ENCODE results near the gene ERBB4.
"Not testable (repeated sequence)": the region's sequence is repeated elsewhere in the genome, so short reads cannot be mapped to it uniquely, and the experiment has no call there.

The ERBB4 gene

GRCh38 chr2:212135739-212136138, 402.9 kb downstream of the ERBB4 start:
- H3K36me3 ChIP-seq (replicated peaks) = no peaks in the 10 kb centered on the region
- no peaks in the 10 kb centered on the region for H3K9me3 ChIP-seq
- H3K4me1 ChIP-seq = no peaks in the 10 kb centered on the region
- no peak overlapping the region for H3K4me3 ChIP-seq
- H3K27me3 ChIP-seq (ENCODE audit: low read depth) = no peaks in the 10 kb centered on the region
- no peak for DNase-seq (ENCODE audit: low spot score in 2 of 2)
- in situ Hi-C loops (cut with MboI; ENCODE audit: low sequenced_read_pairs) = no loop called here

DNA sequence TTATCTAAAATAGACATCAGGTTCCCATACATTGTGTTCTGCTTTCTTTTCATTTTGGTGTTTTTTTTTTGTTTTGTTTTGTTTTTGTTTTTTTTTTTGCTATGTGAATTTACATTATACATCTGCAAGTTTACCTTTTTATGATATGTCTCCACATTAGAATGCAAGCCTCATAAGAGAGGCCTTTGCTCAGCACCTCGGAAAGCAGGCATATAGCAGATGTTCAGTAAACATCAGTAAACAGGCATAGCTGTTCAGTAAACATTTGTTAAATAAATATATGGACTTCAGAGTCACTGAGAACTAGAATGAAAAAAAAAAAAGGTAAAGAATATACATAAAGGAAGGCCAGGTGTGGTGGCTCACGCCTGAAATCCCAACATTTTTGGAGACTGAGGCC, 405.3 kb downstream of the ERBB4 start:
- no peaks in the 10 kb centered on the region for H3K36me3 ChIP-seq (replicated peaks)
- no peaks in the 10 kb centered on the region for H3K4me1 ChIP-seq
- DNase-seq (ENCODE audit: low spot score in 2 of 2) = no peak
- in situ Hi-C loops (cut with MboI; ENCODE audit: low sequenced_read_pairs) = no loop called here
- H3K27me3 ChIP-seq (ENCODE audit: low read depth) = no peaks in the 10 kb centered on the region
- H3K4me3 ChIP-seq = no peak overlapping the region
- no peaks in the 10 kb centered on the region for H3K9me3 ChIP-seq

- no peak for DNase-seq (ENCODE audit: low spot score in 2 of 2)
- Histone ChIP-seq H3K4me1 (peaks cover 6% of the 10 kb centered on the region), H3K4me3 (no peak overlapping the region), H3K27me3 (ENCODE audit: low read depth) (no peaks in the 10 kb centered on the region), H3K9me3 (no peaks in the 10 kb centered on the region), H3K36me3 (replicated peaks) (no peaks in the 10 kb centered on the region)
- in situ Hi-C loops (cut with MboI; ENCODE audit: low sequenced_read_pairs) = no loop called here
These were observed 414.0 kb downstream of the ERBB4 start for GRCh38 chr2:212124598-212124997.

DNA sequence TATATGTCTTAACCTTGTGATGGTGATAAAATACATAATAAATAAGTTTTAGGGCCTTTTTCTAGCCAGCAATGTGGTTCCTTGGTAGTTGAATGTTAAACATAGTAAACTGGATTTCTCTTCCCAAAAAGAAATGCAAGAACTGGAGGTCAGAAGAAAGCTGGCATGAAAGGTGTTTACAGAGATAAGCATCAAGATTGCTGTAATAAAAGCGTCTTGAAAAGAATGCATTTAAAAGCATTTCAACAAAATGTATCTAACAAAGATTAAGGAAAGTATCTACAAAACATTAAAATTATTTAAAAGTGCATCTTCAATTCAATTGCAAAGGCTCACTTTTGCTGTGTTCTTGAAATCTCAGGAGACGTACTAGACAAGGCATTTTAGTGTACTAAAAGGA, 419.0 kb downstream of the ERBB4 start:
- H3K4me1 ChIP-seq = peaks cover 18% of the 10 kb centered on the region
- H3K27me3 ChIP-seq (ENCODE audit: low read depth) = no peaks in the 10 kb centered on the region
- H3K9me3 ChIP-seq = no peaks in the 10 kb centered on the region
- no peak overlapping the region for H3K4me3 ChIP-seq
- no peaks in the 10 kb centered on the region for H3K36me3 ChIP-seq (replicated peaks)
- DNase-seq (ENCODE audit: low spot score in 2 of 2) = peak in 1 of 2 experiments; percentile 69
- in situ Hi-C loops (cut with MboI; ENCODE audit: low sequenced_read_pairs) = no loop called here

DNA sequence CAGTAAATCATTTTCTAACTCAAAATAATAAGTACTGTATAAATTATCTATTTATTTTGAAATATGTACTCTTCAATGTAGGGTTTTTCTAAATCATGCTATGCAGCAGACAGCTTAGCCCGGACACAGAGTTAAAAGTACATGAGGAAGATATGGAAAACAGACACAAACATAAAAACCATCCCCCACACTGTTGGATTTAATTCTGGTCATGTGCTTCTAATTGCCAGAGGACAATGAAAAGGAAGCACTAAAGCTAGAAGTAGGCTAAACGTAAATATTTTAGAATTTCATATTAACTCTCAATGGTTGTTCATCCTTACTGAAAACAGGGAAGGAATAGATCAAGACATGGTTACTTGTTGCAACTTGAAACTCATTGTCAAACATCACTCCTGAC, 420.7 kb downstream of the ERBB4 start:
- no peak for DNase-seq (ENCODE audit: low spot score in 2 of 2)
- no peak overlapping the region for H3K4me3 ChIP-seq
- H3K27me3 ChIP-seq (ENCODE audit: low read depth) = no peaks in the 10 kb centered on the region
- no peaks in the 10 kb centered on the region for H3K36me3 ChIP-seq (replicated peaks)
- H3K9me3 ChIP-seq = no peaks in the 10 kb centered on the region
- peaks cover 18% of the 10 kb centered on the region for H3K4me1 ChIP-seq
- in situ Hi-C loops (cut with MboI; ENCODE audit: low sequenced_read_pairs) = no loop called here

- H3K27me3 ChIP-seq (ENCODE audit: low read depth) = no peaks in the 10 kb centered on the region
- in situ Hi-C loops (cut with MboI; ENCODE audit: low sequenced_read_pairs) = no loop called here
- no peak overlapping the region for H3K4me3 ChIP-seq
- no peaks in the 10 kb centered on the region for H3K9me3 ChIP-seq
- no peak for DNase-seq (ENCODE audit: low spot score in 2 of 2)
- H3K4me1 ChIP-seq = peaks cover 11% of the 10 kb centered on the region
- no peaks in the 10 kb centered on the region for H3K36me3 ChIP-seq (replicated peaks)
These were observed 424.1 kb downstream of the ERBB4 start for GRCh38 chr2:212114489-212114888.

GRCh38 chr2:212112401-212112800, 426.2 kb downstream of the ERBB4 start:
- H3K4me1 ChIP-seq = no peaks in the 10 kb centered on the region
- H3K27me3 ChIP-seq (ENCODE audit: low read depth) = no peaks in the 10 kb centered on the region
- H3K4me3 ChIP-seq = no peak overlapping the region
- in situ Hi-C loops (cut with MboI; ENCODE audit: low sequenced_read_pairs) = no loop called here
- no peaks in the 10 kb centered on the region for H3K9me3 ChIP-seq
- no peaks in the 10 kb centered on the region for H3K36me3 ChIP-seq (replicated peaks)
- no peak for DNase-seq (ENCODE audit: low spot score in 2 of 2)

DNA sequence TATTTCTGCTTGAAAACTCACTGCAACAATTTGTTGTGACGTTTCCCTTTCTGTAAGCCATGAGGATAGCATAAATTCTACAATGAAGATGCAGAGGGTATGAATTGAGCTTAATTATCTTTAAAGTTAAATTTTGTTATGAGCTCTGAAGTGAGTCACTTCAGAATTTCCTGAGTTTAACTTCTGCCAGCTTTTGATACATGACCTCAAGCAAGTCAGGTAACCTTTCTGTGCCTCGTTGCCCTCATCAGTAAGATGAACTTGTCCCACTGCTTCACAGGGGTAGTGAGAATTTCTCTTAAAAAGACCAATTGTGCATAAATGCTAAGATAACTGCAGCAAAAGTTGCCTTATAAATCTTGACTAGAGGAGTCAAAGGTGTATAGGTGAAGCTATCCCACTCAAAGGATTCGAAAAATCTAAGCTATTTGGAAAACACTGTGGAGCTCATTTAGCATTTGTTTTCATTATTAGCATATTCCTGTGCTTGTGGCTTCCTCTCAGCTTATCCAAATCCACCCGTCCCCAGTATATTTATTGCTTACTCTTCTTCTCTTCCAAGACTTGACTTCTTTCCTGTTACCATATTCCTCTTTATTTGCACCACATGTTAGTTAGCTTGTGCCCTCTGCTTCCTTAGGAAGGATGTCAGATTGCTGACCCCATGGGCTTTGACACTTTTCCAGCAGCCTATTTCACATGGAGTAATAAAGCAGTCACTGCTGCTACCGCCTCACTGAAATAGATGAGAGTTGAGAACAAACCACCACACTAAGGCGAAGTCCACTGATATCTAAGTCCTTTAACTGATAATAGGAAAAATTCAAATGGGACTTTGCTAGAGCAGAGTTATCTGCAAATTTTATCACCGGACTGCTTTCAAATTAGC, 428.6 kb downstream of the ERBB4 start:
- Histone ChIP-seq H3K36me3 (replicated peaks) (no peaks in the 10 kb centered on the region), H3K9me3 (peaks cover 7% of the 10 kb centered on the region)

GRCh38 chr2:212109217-212109616, 429.4 kb downstream of the ERBB4 start:
- DNase-seq (ENCODE audit: low spot score in 2 of 2) = no peak
- in situ Hi-C loops (cut with MboI; ENCODE audit: low sequenced_read_pairs) = no loop called here
- H3K9me3 ChIP-seq = peaks cover 7% of the 10 kb centered on the region
- no peaks in the 10 kb centered on the region for H3K4me1 ChIP-seq
- H3K4me3 ChIP-seq = no peak overlapping the region
- H3K27me3 ChIP-seq (ENCODE audit: low read depth) = no peaks in the 10 kb centered on the region
- no peaks in the 10 kb centered on the region for H3K36me3 ChIP-seq (replicated peaks)

More for the DNA sequence above, 428.6 kb downstream of the ERBB4 start:
- H3K27me3 ChIP-seq (ENCODE audit: low read depth) = no peaks in the 10 kb centered on the region
- no peak overlapping the region for H3K4me3 ChIP-seq
- H3K4me1 ChIP-seq = no peaks in the 10 kb centered on the region
- in situ Hi-C loops (cut with MboI; ENCODE audit: low sequenced_read_pairs) = no loop called here
- no peak for DNase-seq (ENCODE audit: low spot score in 2 of 2)

DNA sequence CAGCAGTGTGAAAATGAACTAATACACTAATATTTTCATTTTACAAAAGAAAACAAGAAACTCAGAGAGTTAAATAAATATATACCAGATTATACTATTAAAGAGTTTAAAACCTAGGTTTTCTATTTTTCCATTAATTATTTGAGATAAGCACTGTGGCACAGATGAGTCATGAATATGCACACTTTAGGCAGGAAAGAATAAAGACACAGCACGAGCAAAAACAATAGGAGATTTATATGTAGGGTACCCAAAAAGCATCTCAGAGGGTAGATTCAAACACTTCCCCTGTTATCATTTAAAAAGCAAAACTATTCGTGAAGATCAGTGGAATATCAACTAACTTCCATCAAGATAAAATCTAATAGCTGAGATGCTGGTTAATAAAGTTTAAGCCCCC, 430.6 kb downstream of the ERBB4 start:
- no peaks in the 10 kb centered on the region for H3K36me3 ChIP-seq (replicated peaks)
- peaks cover 7% of the 10 kb centered on the region for H3K9me3 ChIP-seq
- no peaks in the 10 kb centered on the region for H3K27me3 ChIP-seq (ENCODE audit: low read depth)
- no peak for DNase-seq (ENCODE audit: low spot score in 2 of 2)
- in situ Hi-C loops (cut with MboI; ENCODE audit: low sequenced_read_pairs) = no loop called here
- no peaks in the 10 kb centered on the region for H3K4me1 ChIP-seq
- no peak overlapping the region for H3K4me3 ChIP-seq

GRCh38 chr2:212107014-212107413, 431.6 kb downstream of the ERBB4 start:
- no peak for DNase-seq (ENCODE audit: low spot score in 2 of 2)
- Histone ChIP-seq H3K27me3 (ENCODE audit: low read depth) (no peaks in the 10 kb centered on the region), H3K4me3 (no peak overlapping the region), H3K9me3 (peaks cover 7% of the 10 kb centered on the region), H3K36me3 (replicated peaks) (no peaks in the 10 kb centered on the region), H3K4me1 (no peaks in the 10 kb centered on the region)
- in situ Hi-C loops (cut with MboI; ENCODE audit: low sequenced_read_pairs) = no loop called here

DNA sequence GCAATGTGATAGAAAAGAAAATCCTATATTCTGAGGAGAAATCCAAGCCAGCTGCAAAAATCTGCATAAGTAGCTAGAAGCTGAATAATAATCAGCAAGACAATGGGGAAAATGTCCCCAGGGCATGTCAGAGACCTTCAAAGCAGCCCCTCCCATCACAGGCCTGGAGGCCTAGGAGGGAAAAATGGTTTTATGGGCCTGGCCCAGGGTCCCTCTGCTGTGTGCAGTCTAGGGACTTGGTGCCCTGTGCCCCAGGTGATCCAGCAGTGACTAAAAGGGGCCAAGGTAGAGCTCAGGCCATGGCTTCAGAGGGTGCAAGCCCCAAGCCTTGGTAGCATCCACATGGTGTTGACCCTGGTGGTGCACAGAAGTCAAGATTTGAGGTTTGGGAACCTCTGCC, 432.1 kb downstream of the ERBB4 start:
- DNase-seq (ENCODE audit: low spot score in 2 of 2) = peak in 1 of 2 experiments; percentile 17
- H3K9me3 ChIP-seq; H3K36me3 ChIP-seq (replicated peaks); H3K4me3 ChIP-seq; H3K27me3 ChIP-seq (ENCODE audit: low read depth); in situ Hi-C loops (cut with MboI; ENCODE audit: low sequenced_read_pairs); H3K4me1 ChIP-seq: not testable (repeated sequence)

- Histone ChIP-seq H3K9me3 (no peaks in the 10 kb centered on the region), H3K4me1 (no peaks in the 10 kb centered on the region), H3K4me3 (no peak overlapping the region), H3K27me3 (ENCODE audit: low read depth) (no peaks in the 10 kb centered on the region), H3K36me3 (replicated peaks) (no peaks in the 10 kb centered on the region)
- DNase-seq (ENCODE audit: low spot score in 2 of 2) = no peak
- in situ Hi-C loops (cut with MboI; ENCODE audit: low sequenced_read_pairs) = no loop called here
These were observed 438.9 kb downstream of the ERBB4 start for GRCh38 chr2:212099658-212100057.

GRCh38 chr2:212098966-212099365, 439.6 kb downstream of the ERBB4 start:
- no peaks in the 10 kb centered on the region for H3K27me3 ChIP-seq (ENCODE audit: low read depth)
- no peaks in the 10 kb centered on the region for H3K9me3 ChIP-seq
- H3K4me1 ChIP-seq = no peaks in the 10 kb centered on the region
- no peaks in the 10 kb centered on the region for H3K36me3 ChIP-seq (replicated peaks)
- in situ Hi-C loops (cut with MboI; ENCODE audit: low sequenced_read_pairs) = no loop called here
- H3K4me3 ChIP-seq = no peak overlapping the region
- no peak for DNase-seq (ENCODE audit: low spot score in 2 of 2)

- in situ Hi-C loops (cut with MboI; ENCODE audit: low sequenced_read_pairs) = no loop called here
- H3K36me3 ChIP-seq (replicated peaks) = no peaks in the 10 kb centered on the region
- H3K9me3 ChIP-seq = no peaks in the 10 kb centered on the region
- no peak overlapping the region for H3K4me3 ChIP-seq
- DNase-seq (ENCODE audit: low spot score in 2 of 2) = no peak
- H3K4me1 ChIP-seq = no peaks in the 10 kb centered on the region
- H3K27me3 ChIP-seq (ENCODE audit: low read depth) = no peaks in the 10 kb centered on the region
These were observed 441.6 kb downstream of the ERBB4 start for GRCh38 chr2:212097001-212097400.

All from HAP-1 (cell line).